IMR-90 (cell line): ENCODE data around the gene BMP4. TPM values are rescaled to one million over a fixed set of nuclear protein-coding genes. Genes with fewer than 3 reads are reported as not detected.
"Not testable (repeated sequence)": the region's sequence is repeated elsewhere in the genome, so short reads cannot be mapped to it uniquely, and the experiment has no call there.

Experiments used
- ATAC-seq: fragments of 200-7000 bp; cut with Tn5 transposase; 2 replicates; pipeline ENCODE4 v1.9.1; 2020; ENCODE audit warnings: low read depth, mild to moderate bottlenecking, moderate library complexity
- BruUV-seq: library from RNA; stranded (reverse); fragments of 400-500 nt; replicated peaks from 2 replicates; lab custom pipeline; 2021; lab: Mats Ljungman, UMichigan
- CTCF ChIA-PET: fragments of 300-600 bp; formaldehyde crosslinking; extraction: SDS; loops from one replicate; lab custom pipeline; 2021; ENCODE audit warnings: antibody characterized with exemption; lab: Yijun Ruan, JAX
- POLR2A ChIA-PET: fragments of 300-600 bp; sonication (Branson Sonifier 250); formaldehyde crosslinking; loops from one replicate; lab custom pipeline; 2022; ENCODE audit warnings: antibody characterized with exemption; ENCODE audit not compliant: unreplicated experiment; lab: Charles Lee
- DNase-seq: peaks from one replicate; pipeline ENCODE4 v3.0.0; 2013
- H2AFZ ChIP-seq: replicated peaks from 2 replicates; pipeline ENCODE3; 2013; ENCODE audit warnings: low read length, mild to moderate bottlenecking; ENCODE audit not compliant: poor library complexity
- H2AK5ac ChIP-seq: 2 replicates; pipeline ENCODE4 v1.6.1; 2013; ENCODE audit warnings: low read depth, low read length, inconsistent platforms
- H2AK9ac ChIP-seq: replicated peaks from 2 replicates; pipeline ENCODE3; 2013; ENCODE audit warnings: mild to moderate bottlenecking, low read depth, low read length, moderate library complexity; ENCODE audit not compliant: poor library complexity
- H2BK120ac ChIP-seq: 2 replicates; pipeline ENCODE4 v1.6.1; 2013; ENCODE audit warnings: low read depth, low read length, inconsistent platforms
- H2BK15ac ChIP-seq: 3 replicates; pipeline ENCODE4 v1.6.1; 2013; ENCODE audit warnings: low read depth, low read length, inconsistent platforms
- H2BK20ac ChIP-seq: 2 replicates; pipeline ENCODE4 v1.6.1; 2013; ENCODE audit warnings: low read depth, mild to moderate bottlenecking, inconsistent platforms, low read length, moderate library complexity
- H2BK5ac ChIP-seq: 2 replicates; pipeline ENCODE4 v1.6.1; 2013; ENCODE audit warnings: mild to moderate bottlenecking, low read depth, low read length, inconsistent platforms; ENCODE audit not compliant: poor library complexity, severe bottlenecking
- H3K14ac ChIP-seq: replicated peaks from 2 replicates; pipeline ENCODE4 v1.6.1; 2013; ENCODE audit warnings: low read depth, low read length, inconsistent platforms
- H3K18ac ChIP-seq: 2 replicates; pipeline ENCODE4 v1.6.1; 2013; ENCODE audit warnings: low read depth, low read length, control low read depth
- H3K23ac ChIP-seq: 2 replicates; pipeline ENCODE4 v1.6.1; 2013; ENCODE audit warnings: low read depth, low read length, inconsistent platforms
- H3K27ac ChIP-seq: 2 replicates; pipeline ENCODE4 v1.5.1; 2013; ENCODE audit warnings: mild to moderate bottlenecking, control low read depth, low read length; ENCODE audit not compliant: insufficient read depth
- H3K27me3 ChIP-seq: 2 replicates; pipeline ENCODE4 v1.6.1; 2013; ENCODE audit warnings: low read length; ENCODE audit not compliant: control insufficient read depth, insufficient read depth
- H3K36me3 ChIP-seq: 2 replicates; pipeline ENCODE4 v1.6.1; 2013; ENCODE audit warnings: low read length, mixed read lengths; ENCODE audit not compliant: control insufficient read depth, insufficient read depth
- H3K4ac ChIP-seq: 2 replicates; pipeline ENCODE4 v1.6.1; 2013; ENCODE audit warnings: low read depth, low read length, inconsistent platforms
- H3K4me1 ChIP-seq: 2 replicates; pipeline ENCODE4 v1.6.1; 2013; ENCODE audit warnings: low read length, mixed read lengths; ENCODE audit not compliant: control insufficient read depth, insufficient read depth
- H3K4me2 ChIP-seq: 2 replicates; pipeline ENCODE4 v1.6.1; 2013; ENCODE audit warnings: low read depth, mild to moderate bottlenecking, control low read depth, low read length, moderate library complexity
- H3K4me3 ChIP-seq: 2 replicates; pipeline ENCODE4 v1.5.1; 2013; ENCODE audit warnings: low read depth, mild to moderate bottlenecking, control low read depth, low read length, moderate library complexity; ENCODE audit not compliant: insufficient read depth
- H3K56ac ChIP-seq: 2 replicates; pipeline ENCODE4 v1.6.1; 2013; ENCODE audit warnings: low read length, inconsistent platforms; ENCODE audit not compliant: insufficient read depth; ENCODE audit errors: extremely low read depth
- H3K79me1 ChIP-seq, 2 experiments: 2 replicates each; pipeline ENCODE4 v1.6.1; 2013; ENCODE audit warnings: low read length in 2 of 2, inconsistent platforms in 1 of 2, low read depth in 1 of 2
- H3K9ac ChIP-seq: 2 replicates; pipeline ENCODE4 v1.6.1; 2013; ENCODE audit warnings: low read depth, low read length, control low read depth
- H3K9me1 ChIP-seq: 2 replicates; pipeline ENCODE4 v1.6.1; 2013; ENCODE audit warnings: low read length, inconsistent platforms; ENCODE audit not compliant: insufficient read depth
- H3K9me3 ChIP-seq: 2 replicates; pipeline ENCODE4 v1.6.1; 2013; ENCODE audit warnings: low read length; ENCODE audit not compliant: control insufficient read depth, insufficient read depth
- H4K20me1 ChIP-seq: 2 replicates; pipeline ENCODE4 v1.6.1; 2013; ENCODE audit warnings: low read length, inconsistent platforms; ENCODE audit not compliant: insufficient read depth
- H4K5ac ChIP-seq: 2 replicates; pipeline ENCODE4 v1.6.1; 2013; ENCODE audit warnings: mild to moderate bottlenecking, low read depth, low read length, control low read depth
- H4K8ac ChIP-seq, 2 experiments: 2 replicates each; pipeline ENCODE4 v1.6.1; 2013; ENCODE audit warnings: low read depth in 2 of 2, low read length in 2 of 2, control low read depth in 1 of 2, inconsistent platforms in 1 of 2
- H4K91ac ChIP-seq: 2 replicates; pipeline ENCODE4 v1.6.1; 2013; ENCODE audit warnings: low read depth, low read length, inconsistent platforms; ENCODE audit not compliant: insufficient read depth
- WGBS, 2 experiments: methylation state at CpG; one replicate each; pipeline versions ENCODE4 v1.1.5 to v1.1.7; 2013; ENCODE audit warnings: missing lambda C conversion rate in 2 of 2; ENCODE audit not compliant: insufficient read length in 1 of 2; ENCODE audit errors: extremely low coverage in 2 of 2; 5-methylcytosine and 5-hydroxymethylcytosine counted together
- dilution Hi-C: fragments of 300-500 bp; cut with HindIII; formaldehyde crosslinking; loops from one replicate; pipeline ENCODE4 v1.14.3; 2018; ENCODE audit warnings: low sequenced_read_pairs; ENCODE audit not compliant: unreplicated experiment
- in situ Hi-C: fragments of 300-500 bp; cut with MboI; formaldehyde crosslinking; loops from 3 replicates; pipeline ENCODE4 v1.14.3; 2019; ENCODE audit warnings: low sequenced_read_pairs, inconsistent platforms, mixed read lengths
- intact Hi-C: fragments of 100-400 bp; cut with micrococcal nuclease; formaldehyde crosslinking; loops from 2 replicates; pipeline ENCODE4 v1.10.0; 2022
- polyA plus RNA-seq, 3 experiments: library from polyadenylated mRNA; depleted of rRNA; stranded (reverse); fragments of >200 nt; gene quantifications; 2 replicates each; pipeline ENCODE4 v1.2.3, GENCODE V29; 2012; ENCODE audit warnings: low replicate concordance in 1 of 3
- total RNA-seq: library from RNA; depleted of rRNA; stranded (reverse); fragments of >200 nt; gene quantifications from 2 replicates; pipeline ENCODE4 v1.2.3, GENCODE V29; 2012

BMP4 gene
- total and polyA plus RNA-seq, 2 of the 4 experiments (the other 2 are of a cell fraction): 3.4 to 4.2 TPM

GRCh38 chr14:53984958-53985357 is 28.3 kb upstream of the BMP4 start:
- H4K5ac ChIP-seq, H2AFZ ChIP-seq, H3K4ac ChIP-seq, H3K4me2 ChIP-seq, ATAC-seq, DNase-seq, H2BK5ac ChIP-seq, H3K18ac ChIP-seq, POLR2A ChIA-PET, H2BK20ac ChIP-seq, H3K4me3 ChIP-seq, BruUV-seq, H3K27me3 ChIP-seq, dilution Hi-C loops, H3K9ac ChIP-seq, H3K27ac ChIP-seq, H4K91ac ChIP-seq, H3K23ac ChIP-seq, H3K56ac ChIP-seq, H3K36me3 ChIP-seq, H4K20me1 ChIP-seq, H3K9me3 ChIP-seq, CTCF ChIA-PET, H2AK5ac ChIP-seq, H2BK120ac ChIP-seq, in situ Hi-C loops, H3K79me1 ChIP-seq, H3K4me1 ChIP-seq, H2AK9ac ChIP-seq, H2BK15ac ChIP-seq, intact Hi-C loops, H3K14ac ChIP-seq, H4K8ac ChIP-seq: not testable (repeated sequence)
- 100% methylated on average over 1 of the region's 2 CpGs; no CpG with 5 or more reads in 1 of the 2 experiments for WGBS, 2 experiments
- peaks cover 10% of the 10 kb centered on the region; the same call in 1 of the 2 replicates for H3K9me1 ChIP-seq
